Stimulated activated CD4-positive, alpha-beta T cell treated with anti-CD3 and anti-CD28 coated beads, Interleukin-1b, Interleukin-23, amount 100 ng/mL, for 4 hours (primary cell): ENCODE results near the gene OXER1.
"Not testable (repeated sequence)": the region's sequence is repeated elsewhere in the genome, so short reads cannot be mapped to it uniquely, and the experiment has no call there.

Experiments
- DNase-seq, 2 donors: peaks; one replicate each; pipeline ENCODE4 v3.0.0-alpha.2; 2020; ENCODE audit warnings: low read depth in 2 of 2

The OXER1 gene

DNA sequence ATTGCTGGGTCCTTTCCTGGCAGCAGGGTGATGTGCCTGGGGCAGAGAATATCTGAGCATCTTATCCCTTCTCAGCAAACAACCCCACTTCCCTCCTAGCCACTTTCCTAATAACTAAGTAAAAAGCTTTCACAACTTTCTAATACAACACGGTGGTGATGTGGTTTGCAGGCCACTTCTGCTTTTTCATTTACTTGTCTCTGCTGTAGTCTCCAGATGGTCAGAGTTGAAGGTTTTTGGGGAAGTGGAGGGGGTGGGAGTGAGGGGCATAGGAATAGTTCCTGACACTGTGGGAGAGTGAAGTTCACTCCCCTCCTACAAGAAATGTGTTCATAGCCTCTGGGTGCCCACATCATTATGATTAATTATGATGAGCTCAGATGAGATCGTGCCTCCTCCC, 11.6 kb downstream of the OXER1 start:
- no peak for DNase-seq

DNA sequence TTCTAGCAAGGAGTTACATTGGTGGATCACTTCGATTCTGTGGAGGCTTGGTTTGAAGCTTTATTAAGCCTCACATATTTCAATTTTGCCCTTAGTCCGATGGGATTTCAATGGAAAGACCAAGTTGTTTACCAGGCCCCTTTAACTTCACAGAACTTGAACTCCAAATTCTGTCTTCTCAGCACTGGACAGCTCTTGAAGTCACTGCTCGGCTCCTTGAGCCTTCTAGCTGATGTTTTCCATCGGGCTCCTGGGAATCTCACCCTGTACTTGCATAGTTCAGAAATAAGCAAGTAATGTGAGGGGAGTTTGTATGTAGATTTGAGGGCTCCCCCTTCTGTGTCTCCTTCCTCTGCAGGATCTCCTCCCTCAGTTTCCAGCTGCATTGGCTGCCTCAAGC, 15.1 kb downstream of the OXER1 start:
- DNase-seq = no peak

DNA sequence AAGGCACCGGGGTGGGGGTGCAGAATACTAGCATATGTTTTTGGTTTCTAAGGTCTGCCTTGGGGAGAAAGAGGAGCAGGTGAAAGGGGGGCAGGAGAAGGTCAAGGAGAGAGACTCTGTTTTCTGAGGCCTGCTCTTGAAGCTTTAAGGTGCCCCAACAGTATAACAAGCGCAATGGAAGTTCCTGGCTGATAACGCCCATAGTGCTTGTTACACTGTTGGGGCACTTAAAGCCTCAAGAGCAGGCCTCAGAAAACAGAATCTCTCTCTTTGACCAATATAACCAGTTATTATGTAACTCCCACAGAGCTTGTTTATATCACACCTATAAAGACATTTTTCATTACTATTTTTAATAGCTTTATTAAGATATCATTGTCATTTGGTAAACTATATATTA, 16.5 kb downstream of the OXER1 start:
- DNase-seq = no peak

DNA sequence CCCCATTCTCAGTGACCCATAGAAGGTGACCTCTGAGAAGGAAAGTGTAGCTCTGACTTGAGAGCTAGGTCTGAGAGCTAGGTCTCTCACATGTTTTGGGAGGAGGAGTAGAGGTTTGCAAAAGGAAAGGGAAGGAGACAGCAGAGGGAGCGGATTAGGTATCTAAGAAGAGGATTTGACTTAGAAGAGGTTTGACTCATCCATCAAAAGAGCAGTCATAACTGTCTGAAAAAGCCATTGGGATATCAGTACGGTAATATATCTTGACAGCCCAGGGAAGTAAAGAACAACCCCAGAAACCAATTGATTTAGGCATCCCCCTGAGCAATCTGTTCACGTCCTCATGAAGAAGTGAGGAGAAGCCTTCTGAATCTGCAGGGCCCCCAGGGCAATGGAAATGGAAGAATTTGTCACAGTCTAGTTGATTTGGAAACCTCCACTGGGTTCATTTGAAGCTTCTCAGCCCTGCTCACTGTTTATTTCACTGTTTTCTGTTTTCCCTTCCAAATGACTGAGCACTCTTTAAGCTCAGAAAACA, 19.3 kb downstream of the OXER1 start:
- no peak for DNase-seq

DNA sequence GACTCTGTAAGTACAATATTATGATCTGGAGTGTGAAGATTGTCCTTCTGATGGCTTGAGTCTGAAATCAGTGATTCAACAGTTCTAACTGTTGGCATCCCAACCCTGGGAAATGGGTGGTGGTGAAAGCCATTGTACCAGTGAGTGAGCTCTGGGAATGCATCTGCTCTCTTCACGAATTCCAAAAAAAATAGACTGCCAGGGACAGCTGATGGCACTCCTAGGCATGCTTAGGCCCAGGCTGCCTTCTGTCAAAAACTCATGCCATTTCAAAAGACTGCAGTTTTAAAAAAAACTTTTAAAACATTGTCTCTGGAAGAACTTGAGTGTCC, 20.3 kb downstream of the OXER1 start:
- DNase-seq = no peak

DNA sequence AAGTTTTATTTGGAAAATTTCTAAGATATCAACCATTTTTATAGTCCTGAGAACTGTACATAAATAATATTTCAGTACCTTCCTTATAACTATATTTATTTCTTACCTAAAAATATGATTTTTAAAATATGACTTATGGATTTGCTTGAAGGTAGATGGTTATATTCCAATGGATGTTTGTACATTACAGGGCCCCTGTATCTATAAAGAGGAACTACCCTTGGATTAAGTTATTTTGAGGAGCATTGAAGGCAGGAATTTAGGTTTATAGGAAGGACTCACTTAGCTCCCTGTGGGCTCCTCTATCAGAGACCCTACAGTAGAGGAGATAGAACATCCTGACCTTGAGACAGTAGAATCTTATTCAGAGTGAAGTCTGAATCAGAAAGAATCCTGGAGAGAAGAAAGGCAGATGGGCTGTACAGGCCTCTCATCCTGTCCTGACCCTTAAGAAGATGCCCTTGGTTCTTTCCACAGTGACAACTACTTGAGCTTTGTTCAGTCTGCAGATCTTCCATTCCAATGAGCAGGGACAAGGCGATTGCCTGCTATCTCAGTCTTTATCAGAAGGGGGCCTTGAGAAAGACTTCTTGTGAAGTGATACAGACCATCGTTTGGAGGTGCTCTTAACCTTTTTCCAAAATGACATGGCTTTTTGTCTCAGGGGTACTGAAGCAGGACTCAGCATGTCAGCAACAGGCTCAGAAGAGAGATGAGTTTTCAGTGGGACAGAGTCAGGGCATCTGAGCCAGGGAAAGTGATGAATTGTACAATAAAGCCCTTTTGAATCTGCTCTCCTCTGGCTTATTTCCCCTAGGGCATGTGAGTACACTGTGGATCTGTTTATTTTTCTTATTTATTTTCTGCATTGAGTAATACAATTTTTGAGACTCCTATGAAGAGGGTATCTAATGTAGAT, 20.9 kb downstream of the OXER1 start:
- DNase-seq = no peak

DNA sequence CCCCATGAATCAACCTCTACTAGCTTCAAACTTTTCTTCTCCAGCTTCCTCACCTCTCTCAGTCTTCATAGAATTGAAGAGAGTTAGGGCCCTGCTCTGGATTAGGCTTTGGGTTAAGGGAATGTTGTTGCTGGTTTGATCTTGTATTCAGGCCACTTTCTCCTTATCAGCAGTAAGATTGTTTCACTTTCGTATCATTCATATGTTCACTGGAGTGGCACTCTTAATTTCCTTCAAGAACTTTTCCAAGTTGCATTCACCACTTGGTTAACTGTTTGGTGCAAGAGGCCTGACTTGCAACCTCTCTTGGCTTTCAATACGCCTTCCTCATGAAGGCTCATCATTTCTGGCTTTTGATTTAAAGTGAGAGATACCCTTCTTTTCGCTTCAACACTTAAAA, 22.8 kb downstream of the OXER1 start:
- no peak for DNase-seq

DNA sequence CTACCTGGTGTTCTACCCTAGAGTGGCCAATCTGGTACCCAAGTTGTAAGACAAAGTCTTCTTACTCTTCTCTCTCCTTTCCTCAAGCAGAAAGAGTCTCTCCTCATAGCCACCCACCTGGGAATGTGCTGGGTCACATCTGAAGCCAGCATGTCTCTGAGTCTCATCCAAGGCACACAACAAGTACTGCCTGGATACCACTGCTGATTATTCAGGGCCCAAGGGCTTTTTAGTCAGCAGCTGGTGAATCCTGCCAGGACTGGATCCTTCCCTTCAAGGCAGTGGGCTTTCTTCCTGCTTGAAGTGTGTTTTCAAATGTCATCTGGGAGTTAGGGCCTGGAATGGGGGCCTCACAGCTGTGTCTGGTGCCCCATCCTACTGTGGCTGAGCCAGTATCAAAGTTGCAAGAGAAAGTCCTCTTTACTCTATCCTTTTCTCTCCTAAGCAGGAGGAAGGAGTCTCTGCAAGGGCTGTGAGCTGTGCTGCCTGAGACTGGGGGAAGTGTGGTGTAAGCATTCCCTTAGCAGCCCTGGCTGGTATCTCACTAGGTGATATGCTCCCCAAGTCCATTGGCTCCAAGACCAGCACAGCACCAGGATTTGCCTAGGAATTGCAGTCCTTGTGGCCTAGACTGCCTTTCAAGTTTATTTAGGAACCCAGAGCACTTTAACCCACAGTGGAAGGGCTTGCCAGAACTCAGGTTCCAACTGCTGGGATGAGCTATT, 27.2 kb downstream of the OXER1 start:
- no peak for DNase-seq

DNA sequence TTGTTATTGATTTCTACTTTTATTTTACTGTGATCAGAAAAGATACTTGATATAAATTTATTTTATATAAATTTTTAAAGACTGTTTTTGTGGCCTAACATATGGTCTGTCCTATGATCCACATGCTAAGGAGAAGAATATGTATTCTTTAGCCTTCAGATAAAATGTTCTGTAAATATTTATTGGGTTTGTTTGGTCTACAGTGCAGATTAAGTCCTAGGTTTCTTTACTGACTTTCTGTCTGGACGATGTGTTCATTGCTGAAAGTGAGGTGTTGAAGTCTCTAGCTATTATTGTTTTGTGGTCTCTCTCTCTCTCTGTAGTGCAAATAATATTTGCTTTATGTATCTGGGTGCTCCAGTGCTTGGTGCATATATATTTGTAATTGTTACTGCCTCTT, 30.1 kb downstream of the OXER1 start:
- DNase-seq = no peak

DNA sequence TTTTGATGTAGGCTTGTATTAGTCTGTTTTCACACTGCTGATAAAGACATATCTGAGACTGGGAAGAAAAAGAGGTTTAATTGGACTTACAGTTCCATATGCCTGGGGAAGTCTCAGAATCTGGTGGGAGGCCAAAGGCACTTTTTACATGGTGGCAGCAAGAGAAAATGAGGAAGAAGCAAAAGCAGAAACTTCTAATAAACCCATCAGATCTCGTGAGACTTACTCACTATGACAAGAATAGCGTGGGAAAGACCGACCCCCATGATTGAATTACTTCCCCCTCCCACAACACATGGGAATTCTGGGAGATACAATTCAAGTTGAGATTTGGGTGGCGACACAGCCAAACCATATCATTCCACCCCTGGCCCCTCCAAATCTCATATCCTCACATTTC, 32.6 kb downstream of the OXER1 start:
- not testable (repeated sequence) for DNase-seq

DNA sequence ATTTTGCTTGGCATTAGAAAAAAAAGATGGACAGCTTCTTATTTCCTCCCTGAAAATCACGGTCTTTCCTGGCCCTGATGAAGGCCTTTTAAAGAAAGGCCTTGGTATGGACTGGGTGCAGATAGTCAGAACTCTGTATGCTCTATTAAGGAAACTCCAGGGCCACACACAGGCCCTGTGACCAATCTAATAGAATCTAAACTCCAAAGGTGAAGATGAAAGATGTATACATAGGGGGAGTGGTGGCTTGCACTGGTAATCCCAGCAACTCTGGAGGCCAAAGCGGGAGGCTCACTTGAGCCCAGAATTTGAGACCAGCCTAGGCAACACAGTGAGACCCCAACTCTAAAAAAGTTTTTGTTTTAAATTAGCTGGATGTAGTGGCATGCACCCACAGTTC, 37.3 kb downstream of the OXER1 start:
- no peak for DNase-seq

DNA sequence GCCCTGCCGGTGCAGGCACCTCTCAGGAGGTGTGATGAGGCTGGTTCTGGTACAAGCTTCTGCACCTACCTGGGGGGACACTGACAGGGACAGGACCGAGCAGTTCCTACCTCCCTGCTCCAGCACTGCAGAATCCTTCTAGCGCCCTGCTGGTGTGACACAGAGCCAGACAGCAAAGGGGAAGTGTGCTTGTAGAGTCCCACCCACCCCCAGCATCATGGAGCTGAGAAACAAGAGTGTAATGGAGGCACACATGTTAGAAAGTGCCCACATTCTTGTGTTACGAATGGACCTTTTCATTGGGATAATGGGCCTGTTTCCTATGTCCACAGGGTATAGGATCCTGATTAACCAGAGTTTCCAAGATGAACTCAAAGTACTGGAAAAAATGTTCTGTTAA, 38.3 kb downstream of the OXER1 start:
- DNase-seq = no peak

DNA sequence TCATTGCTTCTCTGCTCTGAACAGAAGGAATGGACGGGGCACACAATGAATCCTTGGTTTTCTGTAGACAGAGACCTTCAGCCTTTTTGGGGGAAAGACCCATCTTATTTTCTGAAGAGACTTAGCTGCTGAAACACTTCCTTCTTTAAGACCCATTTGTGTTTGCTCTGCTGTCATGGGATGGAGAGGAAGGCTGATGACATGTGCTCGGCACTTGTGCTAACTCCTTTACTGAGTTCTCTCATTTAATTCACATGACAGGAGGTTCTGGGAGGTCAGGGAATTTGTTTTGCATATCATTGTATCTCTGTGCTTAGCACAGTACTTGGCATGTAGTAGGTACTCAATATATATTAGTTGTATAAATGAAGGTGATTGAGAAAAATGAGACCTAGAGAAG, 39.0 kb downstream of the OXER1 start:
- DNase-seq = no peak

DNA sequence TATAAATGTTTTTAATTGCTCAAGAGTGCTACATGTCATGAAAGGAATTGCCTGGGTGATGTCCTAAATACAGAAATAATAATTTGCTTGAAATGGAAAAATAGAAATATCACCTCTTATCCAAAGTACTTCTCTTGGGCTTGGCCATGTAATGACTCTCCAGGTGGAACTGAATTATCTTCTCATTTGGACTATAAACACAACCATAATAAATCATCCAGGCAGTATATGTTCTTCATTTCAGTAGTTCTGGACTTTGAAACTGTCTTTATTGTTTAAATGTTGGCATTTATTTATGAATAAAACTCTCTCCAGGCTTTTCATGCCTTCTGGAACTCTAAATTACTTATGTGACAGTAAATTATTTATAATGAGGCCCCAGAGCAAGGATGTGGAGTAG, 40.5 kb downstream of the OXER1 start:
- no peak for DNase-seq

DNA sequence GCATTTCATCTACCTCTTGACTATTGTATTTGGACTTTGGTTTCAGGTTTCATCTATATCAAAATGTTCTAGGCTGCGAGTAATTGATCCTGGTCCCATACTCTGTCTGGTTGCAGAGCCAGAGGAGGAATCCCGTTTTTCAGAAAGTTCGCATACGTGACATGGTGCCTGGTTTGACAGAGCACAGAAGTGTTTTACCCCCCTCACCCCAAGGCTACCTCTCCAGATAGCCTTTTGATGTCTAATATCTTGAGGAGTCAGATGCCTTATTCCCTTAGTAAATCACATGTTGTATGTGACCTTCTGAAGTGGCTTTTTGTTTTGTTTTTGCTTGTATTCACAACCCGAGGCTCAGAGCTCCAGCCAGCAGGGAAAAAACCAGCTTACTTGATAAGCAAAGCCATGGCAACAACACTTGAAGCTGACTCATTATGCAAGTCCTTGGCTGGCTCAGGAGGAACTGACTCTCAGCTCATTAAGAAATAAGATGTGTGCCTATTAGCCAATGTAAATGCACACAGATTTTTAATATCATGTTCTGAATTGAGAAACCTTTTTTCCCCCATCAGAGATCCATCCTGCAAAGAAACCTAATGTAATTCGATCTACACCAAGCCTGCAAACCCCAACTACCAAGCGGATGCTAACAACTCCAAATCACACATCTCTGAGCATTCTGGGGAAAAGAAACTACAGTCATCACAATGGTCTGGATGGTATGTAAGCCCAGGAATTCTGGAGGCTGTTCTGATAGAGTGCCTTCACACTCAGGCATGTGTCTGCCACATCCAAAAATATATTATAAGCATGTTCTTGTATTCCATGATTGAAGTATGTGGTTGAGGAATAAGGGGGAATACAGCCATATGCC, 41.4 kb downstream of the OXER1 start:
- no peak for DNase-seq

DNA sequence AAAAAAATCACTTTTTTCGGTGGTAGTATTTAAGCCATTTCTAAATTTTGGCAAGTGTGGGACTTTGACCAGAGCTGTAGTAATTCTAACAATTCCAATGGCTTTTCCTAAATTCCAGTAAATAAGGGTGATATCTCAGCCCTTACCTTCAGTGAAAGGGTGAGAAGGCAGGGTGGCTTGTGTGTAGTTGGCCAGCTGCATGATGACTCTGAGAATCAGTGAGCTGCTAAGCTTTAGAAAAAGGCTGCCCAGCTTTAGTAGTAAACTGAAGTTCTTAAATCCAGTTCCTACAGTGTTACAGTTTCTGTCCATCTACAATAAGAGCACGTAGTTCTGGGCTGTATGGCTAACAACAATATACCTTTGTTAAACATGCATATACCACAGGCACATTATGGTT, 42.0 kb downstream of the OXER1 start:
- DNase-seq = no peak

DNA sequence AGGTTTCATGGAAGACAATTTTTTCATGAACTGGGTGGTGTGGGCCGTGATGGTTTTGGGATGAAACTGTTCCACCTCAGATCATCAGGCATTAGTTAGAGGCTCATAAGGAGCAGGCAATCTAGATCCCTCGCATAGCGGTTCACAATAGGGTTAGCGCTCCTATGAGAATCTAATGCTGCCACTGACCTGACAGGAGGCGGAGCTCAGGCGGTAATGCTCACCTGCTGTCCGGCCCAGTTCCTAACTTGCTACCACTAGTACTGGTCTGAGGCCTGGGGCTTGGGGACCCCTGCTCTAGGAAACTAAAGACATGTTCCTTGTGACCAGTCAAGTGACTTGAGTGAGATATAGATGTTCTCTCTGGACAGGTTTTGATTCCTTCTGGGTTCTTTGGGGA, 49.2 kb downstream of the OXER1 start:
- DNase-seq = no peak

DNA sequence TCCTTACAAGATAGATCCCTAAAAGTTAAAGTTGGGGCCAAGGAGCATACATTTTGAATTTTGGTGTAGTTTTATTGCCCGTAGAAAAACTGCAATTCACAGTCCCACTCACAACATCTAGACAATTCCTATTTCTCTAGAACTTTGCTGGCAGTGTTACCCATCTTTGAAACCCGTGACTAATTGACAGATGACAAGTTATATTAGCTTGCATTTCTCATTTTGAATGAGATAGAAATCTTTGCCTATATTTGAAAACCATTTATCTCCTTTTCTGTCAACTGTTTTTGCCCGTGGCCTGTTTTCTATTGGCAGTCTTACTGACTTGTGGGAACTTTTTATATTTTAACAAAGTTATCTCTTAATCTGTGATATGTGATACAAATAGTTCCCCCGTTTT, 50.0 kb downstream of the OXER1 start:
- no peak for DNase-seq

DNA sequence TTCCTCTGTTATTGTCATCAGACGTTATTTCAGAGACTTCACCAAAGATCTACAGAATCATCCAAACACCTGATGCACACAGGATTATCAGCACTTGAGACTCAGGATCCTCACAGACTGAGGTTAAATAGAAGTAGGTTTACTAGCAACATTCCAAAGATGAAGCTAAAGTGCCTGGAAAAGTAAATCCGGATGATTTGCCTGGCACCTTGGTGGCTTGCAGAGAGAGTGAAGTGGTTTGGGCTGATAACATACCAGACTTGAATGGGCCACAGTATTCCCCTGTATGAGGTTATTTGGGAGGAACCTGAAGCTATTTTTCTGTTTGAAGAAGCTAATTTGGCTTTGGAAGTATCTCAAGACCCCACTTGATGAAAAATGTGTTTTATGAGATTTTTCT, 51.0 kb downstream of the OXER1 start:
- DNase-seq = no peak
